GM12878 (cell line): ENCODE measurements around the gene FSTL4. TPM values are rescaled to one million over a fixed set of nuclear protein-coding genes. Genes with fewer than 3 reads are reported as not detected.

Source experiments
- ATAC-seq: fragments of 200-7000 bp; cut with Tn5 transposase; 3 replicates; pipeline ENCODE4 v1.9.1; 2020; ENCODE audit warnings: mild to moderate bottlenecking, moderate library complexity
- BruUV-seq: library from RNA; stranded (reverse); fragments of 400-500 nt; replicated peaks from 2 replicates; lab custom pipeline; 2021; lab: Mats Ljungman, UMichigan
- CTCF ChIA-PET: fragments of 300-600 bp; sonication (Branson Sonifier 250); formaldehyde crosslinking; extraction: SDS; loops from one replicate; lab custom pipeline; 2021; ENCODE audit warnings: inconsistent platforms; lab: Yijun Ruan, JAX
- POLR2A ChIA-PET: fragments of 350-600 bp; formaldehyde crosslinking; extraction: SDS; loops from one replicate; lab custom pipeline; 2021; ENCODE audit warnings: inconsistent platforms; lab: Charles Lee
- RAD21 ChIA-PET: fragments of 300-600 bp; sonication (Branson Sonifier 250); formaldehyde crosslinking; loops from one replicate; lab custom pipeline; 2023; ENCODE audit warnings: antibody characterized with exemption; ENCODE audit not compliant: unreplicated experiment; lab: Charles Lee
- SMC1A ChIA-PET: fragments of 300-600 bp; sonication (Branson Sonifier 250); formaldehyde crosslinking; loops from one replicate; lab custom pipeline; 2023; ENCODE audit not compliant: unreplicated experiment, uncharacterized antibody; lab: Charles Lee
- DNase-seq: peaks from one replicate; pipeline ENCODE4 v3.0.0-alpha.2; 2011; ENCODE audit warnings: low read depth, low spot score
- FAIRE-seq: peaks from 3 replicates; lab custom pipeline; 2011; peaks lifted over from hg19 to GRCh38; lab: Jason Lieb, UNC
- H2AFZ ChIP-seq: 2 replicates; pipeline ENCODE4 v1.6.0; 2011; ENCODE audit warnings: low read depth, low read length, control low read depth; ENCODE audit not compliant: control insufficient read depth
- H3K27ac ChIP-seq: 2 replicates; pipeline ENCODE4 v1.5.1; 2011; ENCODE audit warnings: control low read depth; ENCODE audit not compliant: control insufficient read depth, insufficient read depth
- H3K27me3 ChIP-seq, 2 experiments: replicated peaks in 1 of 2; 2 replicates each; pipeline versions ENCODE4 v1.6.0 to v1.6.1; 2011; ENCODE audit warnings: low read length in 1 of 2; ENCODE audit not compliant: control insufficient read depth in 2 of 2, insufficient read depth in 2 of 2
- H3K36me3 ChIP-seq, 2 experiments: 2 replicates each; pipeline ENCODE4 v1.5.1; 2011; ENCODE audit warnings: low read length in 1 of 2; ENCODE audit not compliant: control insufficient read depth in 2 of 2, insufficient read depth in 2 of 2
- H3K4me1 ChIP-seq: 2 replicates; pipeline ENCODE4 v1.6.1; 2011; ENCODE audit warnings: mild to moderate bottlenecking, low read length, moderate library complexity, mixed read lengths; ENCODE audit not compliant: control insufficient read depth, insufficient read depth
- H3K4me2 ChIP-seq: 2 replicates; pipeline ENCODE4 v1.6.0; 2011; ENCODE audit warnings: control low read depth; ENCODE audit not compliant: control insufficient read depth, insufficient read depth
- H3K4me3 ChIP-seq: fragments of 200-600 bp; sonication (generic); 2 replicates; pipeline ENCODE4 v1.5.1; 2016
- H3K79me2 ChIP-seq: 2 replicates; pipeline ENCODE4 v1.6.0; 2011; ENCODE audit warnings: low read length; ENCODE audit not compliant: control insufficient read depth, insufficient read depth
- H3K9ac ChIP-seq: 2 replicates; pipeline ENCODE4 v1.8.0; 2011; ENCODE audit warnings: low read length, control low read depth, mixed read lengths; ENCODE audit not compliant: control insufficient read depth, insufficient read depth
- H3K9me3 ChIP-seq: replicated peaks from 3 replicates; pipeline ENCODE4 v1.5.1; 2011; ENCODE audit warnings: mild to moderate bottlenecking, low read length; ENCODE audit not compliant: control insufficient read depth, insufficient read depth
- H4K20me1 ChIP-seq: 2 replicates; pipeline ENCODE4 v1.6.0; 2011; ENCODE audit not compliant: control insufficient read depth, insufficient read depth
- IRF4 ChIP-seq: IDR thresholded peaks from 2 replicates; pipeline ENCODE4 v1.6.1; 2011; ENCODE audit warnings: low read depth, low read length
- NR2C2 ChIP-seq: IDR thresholded peaks from 2 replicates; pipeline ENCODE4 v1.6.1; 2011; ENCODE audit warnings: borderline replicate concordance, low read depth; ENCODE audit not compliant: control insufficient read depth, insufficient read length
- PAX5 ChIP-seq: IDR thresholded peaks from 2 replicates; pipeline ENCODE4 v1.6.1; 2011; ENCODE audit warnings: low read depth, low read length, borderline replicate concordance
- POLR2AphosphoS5 ChIP-seq: IDR thresholded peaks from 2 replicates; pipeline ENCODE4 v1.6.1; 2011; ENCODE audit warnings: mild to moderate bottlenecking, low read length, inconsistent platforms
- RB1 ChIP-seq: fragments of 450-650 bp; formaldehyde crosslinking; IDR thresholded peaks from 2 replicates; pipeline ENCODE4 v1.6.1; 2017; ENCODE audit warnings: mild to moderate bottlenecking, borderline replicate concordance
- ZNF217 ChIP-seq: fragments of 450-650 bp; IDR thresholded peaks from 2 replicates; pipeline ENCODE4 v1.6.1; 2017; ENCODE audit warnings: antibody characterized with exemption, mild to moderate bottlenecking
- whole genome bisulfite sequencing: methylation state at CpG from one replicate; pipeline ENCODE4 v1.1.6; 2016; ENCODE audit warnings: low lambda C conversion rate; ENCODE audit not compliant: insufficient replicate concordance, insufficient coverage; ENCODE audit errors: missing lambda C conversion rate; 5-methylcytosine and 5-hydroxymethylcytosine counted together
- in situ Hi-C: fragments of 300-500 bp; cut with MboI; formaldehyde crosslinking; loops from 9 replicates; pipeline ENCODE4 v1.14.3; 2018; ENCODE audit warnings: mixed read lengths
- intact Hi-C: fragments of 100-400 bp; cut with micrococcal nuclease; formaldehyde crosslinking; loops from one replicate; pipeline ENCODE4 v1.14.2; 2022; ENCODE audit not compliant: unreplicated experiment
- polyA plus RNA-seq, 11 experiments: library from polyadenylated mRNA; depleted of rRNA in 4 of 11; unstranded in 6 of 11; stranded (reverse) in 5 of 11; fragments of >200 nt; fragmentation: Nextera tagmentation in 4 of 11; fragmentation: Illumina TruSeq in 1 of 11; extraction: Ambion mirVana in 4 of 11; extraction: Trizol in 1 of 11; gene quantifications; 1 replicate in 1 of 11; 2 replicates in 10 of 11; pipeline versions ENCODE4 v1.2.1 to v1.2.3, GENCODE V29; 2011 to 2016; ENCODE audit warnings: inconsistent platforms in 2 of 11, missing spikeins in 2 of 11, low read depth in 1 of 11
- total RNA-seq, 4 experiments: library from RNA; depleted of rRNA in 3 of 4; stranded (reverse); fragments of >200 nt in 3 of 4; fragmentation: Illumina TruSeq in 1 of 4; extraction: Trizol in 1 of 4; gene quantifications; 2 replicates each; pipeline versions ENCODE4 v1.2.1 to v1.2.3, GENCODE V29; 2013 to 2021
- TF ChIP-seq, protein P1 (sequence below): IDR thresholded peaks from 2 replicates; pipeline ENCODE4 v1.6.1; 2012; ENCODE audit warnings: low read depth, low read length, improper control_type of control experiment
- TF ChIP-seq, protein P2 (sequence below): IDR thresholded peaks from 2 replicates; pipeline ENCODE4 v1.6.1; 2011; ENCODE audit warnings: low read depth, mild to moderate bottlenecking, low read length, moderate library complexity, borderline replicate concordance; ENCODE audit errors: extremely low read depth
- TF ChIP-seq, protein P3 (sequence below): fragments of 450-650 bp; formaldehyde crosslinking; IDR thresholded peaks from 2 replicates; pipeline ENCODE4 v1.5.0; 2022; ENCODE audit warnings: mild to moderate bottlenecking, missing genetic modification characterization
- TF ChIP-seq, protein P4 (sequence below): fragments of 450-650 bp; formaldehyde crosslinking; IDR thresholded peaks from 2 replicates; pipeline ENCODE4 v1.4.0; 2020; ENCODE audit warnings: mild to moderate bottlenecking, moderate library complexity
- TF ChIP-seq, protein P5 (sequence below): IDR thresholded peaks from 2 replicates; pipeline ENCODE4 v1.6.1; 2011; ENCODE audit warnings: borderline replicate concordance, low read depth, mild to moderate bottlenecking, moderate library complexity, mixed read lengths, low read length; ENCODE audit not compliant: insufficient read depth; ENCODE audit errors: extremely low read length

FSTL4 gene
- total and polyA plus RNA-seq, 10 of the 15 experiments (the other 5 are each of a cell fraction or from before 2014, with no cell fraction given): 0.01 to 0.79 (median 0.21) TPM; not detected in 6

DNA sequence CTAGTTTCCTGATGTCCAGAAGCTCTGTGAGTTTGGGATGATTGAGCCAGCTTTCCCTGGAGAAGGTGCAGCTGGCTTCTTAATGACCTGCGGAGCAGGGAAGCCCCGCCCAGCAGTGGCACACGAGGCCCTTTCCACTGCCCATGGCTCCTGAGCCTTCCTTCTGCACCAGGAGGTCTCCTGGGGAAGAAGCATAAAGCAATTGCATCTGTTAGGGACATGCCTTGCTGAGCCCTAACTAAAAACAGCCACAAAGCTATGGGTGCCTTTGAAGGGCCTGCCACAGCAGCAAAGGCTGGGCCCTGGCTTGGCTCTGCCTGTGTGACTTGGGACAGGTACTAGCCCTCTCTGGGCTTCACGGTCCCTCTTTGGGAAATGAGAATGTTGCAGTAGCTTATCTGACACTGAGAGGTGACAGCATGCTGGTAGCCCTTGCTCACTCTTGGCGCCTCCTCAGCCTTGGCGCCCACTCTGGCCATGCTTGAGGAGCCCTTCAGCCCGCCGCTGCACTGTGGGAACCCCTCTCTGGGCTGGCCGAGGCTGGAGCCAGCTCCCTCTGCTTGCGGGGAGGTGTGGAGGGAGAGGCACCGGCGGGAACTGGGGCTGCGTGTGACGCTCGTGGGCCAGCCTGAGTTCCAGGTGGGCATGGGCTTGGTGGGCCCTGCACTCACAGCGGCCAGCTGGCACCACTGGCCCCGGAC, 218.4 kb downstream of the FSTL4 start:
- RAD21 ChIA-PET: no interaction called here
- intact Hi-C loops: no loop called here
- Histone ChIP-seq H3K4me2 (no peak overlapping the region), H3K9me3 (no peaks in the 10 kb centered on the region), H3K79me2 (no peaks in the 10 kb centered on the region), H4K20me1 (no peaks in the 10 kb centered on the region), H3K27me3 (peaks cover 0 to 2% of the 10 kb centered on the region in 2 experiments; a peak in 1 of 4 replicates), H3K4me3 (no peak overlapping the region), H3K27ac (no peak overlapping the region), H3K9ac (no peak overlapping the region), H2AFZ (no peak overlapping the region), H3K4me1 (peaks cover 26% of the 10 kb centered on the region), H3K36me3 (no peaks in the 10 kb centered on the region)
- POLR2A ChIA-PET: no interaction called here
- ATAC-seq (no peak), FAIRE-seq (no peak), DNase-seq (no peak)
- SMC1A ChIA-PET: no interaction called here
- in situ Hi-C loops: no loop called here
- BruUV-seq: no TSS peak
- 66% methylated on average over 16 of the region's 17 CpGs for WGBS
- CTCF ChIA-PET: no interaction called here
- no peak for TF ChIP-seq IRF4
- TF ChIP-seq, protein P1, sequence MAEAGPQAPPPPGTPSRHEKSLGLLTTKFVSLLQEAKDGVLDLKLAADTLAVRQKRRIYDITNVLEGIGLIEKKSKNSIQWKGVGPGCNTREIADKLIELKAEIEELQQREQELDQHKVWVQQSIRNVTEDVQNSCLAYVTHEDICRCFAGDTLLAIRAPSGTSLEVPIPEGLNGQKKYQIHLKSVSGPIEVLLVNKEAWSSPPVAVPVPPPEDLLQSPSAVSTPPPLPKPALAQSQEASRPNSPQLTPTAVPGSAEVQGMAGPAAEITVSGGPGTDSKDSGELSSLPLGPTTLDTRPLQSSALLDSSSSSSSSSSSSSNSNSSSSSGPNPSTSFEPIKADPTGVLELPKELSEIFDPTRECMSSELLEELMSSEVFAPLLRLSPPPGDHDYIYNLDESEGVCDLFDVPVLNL: no peak
- no peak for TF ChIP-seq RB1
- no peak for TF ChIP-seq PAX5
- TF ChIP-seq, protein P2, sequence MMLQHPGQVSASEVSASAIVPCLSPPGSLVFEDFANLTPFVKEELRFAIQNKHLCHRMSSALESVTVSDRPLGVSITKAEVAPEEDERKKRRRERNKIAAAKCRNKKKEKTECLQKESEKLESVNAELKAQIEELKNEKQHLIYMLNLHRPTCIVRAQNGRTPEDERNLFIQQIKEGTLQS: no peak
- TF ChIP-seq, protein P3, sequence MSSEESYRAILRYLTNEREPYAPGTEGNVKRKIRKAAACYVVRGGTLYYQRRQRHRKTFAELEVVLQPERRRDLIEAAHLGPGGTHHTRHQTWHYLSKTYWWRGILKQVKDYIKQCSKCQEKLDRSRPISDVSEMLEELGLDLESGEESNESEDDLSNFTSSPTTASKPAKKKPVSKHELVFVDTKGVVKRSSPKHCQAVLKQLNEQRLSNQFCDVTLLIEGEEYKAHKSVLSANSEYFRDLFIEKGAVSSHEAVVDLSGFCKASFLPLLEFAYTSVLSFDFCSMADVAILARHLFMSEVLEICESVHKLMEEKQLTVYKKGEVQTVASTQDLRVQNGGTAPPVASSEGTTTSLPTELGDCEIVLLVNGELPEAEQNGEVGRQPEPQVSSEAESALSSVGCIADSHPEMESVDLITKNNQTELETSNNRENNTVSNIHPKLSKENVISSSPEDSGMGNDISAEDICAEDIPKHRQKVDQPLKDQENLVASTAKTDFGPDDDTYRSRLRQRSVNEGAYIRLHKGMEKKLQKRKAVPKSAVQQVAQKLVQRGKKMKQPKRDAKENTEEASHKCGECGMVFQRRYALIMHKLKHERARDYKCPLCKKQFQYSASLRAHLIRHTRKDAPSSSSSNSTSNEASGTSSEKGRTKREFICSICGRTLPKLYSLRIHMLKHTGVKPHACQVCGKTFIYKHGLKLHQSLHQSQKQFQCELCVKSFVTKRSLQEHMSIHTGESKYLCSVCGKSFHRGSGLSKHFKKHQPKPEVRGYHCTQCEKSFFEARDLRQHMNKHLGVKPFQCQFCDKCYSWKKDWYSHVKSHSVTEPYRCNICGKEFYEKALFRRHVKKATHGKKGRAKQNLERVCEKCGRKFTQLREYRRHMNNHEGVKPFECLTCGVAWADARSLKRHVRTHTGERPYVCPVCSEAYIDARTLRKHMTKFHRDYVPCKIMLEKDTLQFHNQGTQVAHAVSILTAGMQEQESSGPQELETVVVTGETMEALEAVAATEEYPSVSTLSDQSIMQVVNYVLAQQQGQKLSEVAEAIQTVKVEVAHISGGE (CRISPR knock-in tag): no peak
- TF ChIP-seq ZNF217: no peak
- TF ChIP-seq, protein P4, sequence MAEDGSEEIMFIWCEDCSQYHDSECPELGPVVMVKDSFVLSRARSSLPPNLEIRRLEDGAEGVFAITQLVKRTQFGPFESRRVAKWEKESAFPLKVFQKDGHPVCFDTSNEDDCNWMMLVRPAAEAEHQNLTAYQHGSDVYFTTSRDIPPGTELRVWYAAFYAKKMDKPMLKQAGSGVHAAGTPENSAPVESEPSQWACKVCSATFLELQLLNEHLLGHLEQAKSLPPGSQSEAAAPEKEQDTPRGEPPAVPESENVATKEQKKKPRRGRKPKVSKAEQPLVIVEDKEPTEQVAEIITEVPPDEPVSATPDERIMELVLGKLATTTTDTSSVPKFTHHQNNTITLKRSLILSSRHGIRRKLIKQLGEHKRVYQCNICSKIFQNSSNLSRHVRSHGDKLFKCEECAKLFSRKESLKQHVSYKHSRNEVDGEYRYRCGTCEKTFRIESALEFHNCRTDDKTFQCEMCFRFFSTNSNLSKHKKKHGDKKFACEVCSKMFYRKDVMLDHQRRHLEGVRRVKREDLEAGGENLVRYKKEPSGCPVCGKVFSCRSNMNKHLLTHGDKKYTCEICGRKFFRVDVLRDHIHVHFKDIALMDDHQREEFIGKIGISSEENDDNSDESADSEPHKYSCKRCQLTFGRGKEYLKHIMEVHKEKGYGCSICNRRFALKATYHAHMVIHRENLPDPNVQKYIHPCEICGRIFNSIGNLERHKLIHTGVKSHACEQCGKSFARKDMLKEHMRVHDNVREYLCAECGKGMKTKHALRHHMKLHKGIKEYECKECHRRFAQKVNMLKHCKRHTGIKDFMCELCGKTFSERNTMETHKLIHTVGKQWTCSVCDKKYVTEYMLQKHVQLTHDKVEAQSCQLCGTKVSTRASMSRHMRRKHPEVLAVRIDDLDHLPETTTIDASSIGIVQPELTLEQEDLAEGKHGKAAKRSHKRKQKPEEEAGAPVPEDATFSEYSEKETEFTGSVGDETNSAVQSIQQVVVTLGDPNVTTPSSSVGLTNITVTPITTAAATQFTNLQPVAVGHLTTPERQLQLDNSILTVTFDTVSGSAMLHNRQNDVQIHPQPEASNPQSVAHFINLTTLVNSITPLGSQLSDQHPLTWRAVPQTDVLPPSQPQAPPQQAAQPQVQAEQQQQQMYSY: no peak
- TF ChIP-seq POLR2AphosphoS5: no peak
- no peak for TF ChIP-seq NR2C2
- TF ChIP-seq, protein P5, sequence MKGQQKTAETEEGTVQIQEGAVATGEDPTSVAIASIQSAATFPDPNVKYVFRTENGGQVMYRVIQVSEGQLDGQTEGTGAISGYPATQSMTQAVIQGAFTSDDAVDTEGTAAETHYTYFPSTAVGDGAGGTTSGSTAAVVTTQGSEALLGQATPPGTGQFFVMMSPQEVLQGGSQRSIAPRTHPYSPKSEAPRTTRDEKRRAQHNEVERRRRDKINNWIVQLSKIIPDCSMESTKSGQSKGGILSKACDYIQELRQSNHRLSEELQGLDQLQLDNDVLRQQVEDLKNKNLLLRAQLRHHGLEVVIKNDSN: no peak
